HG03432 (cell line): ENCODE measurements around the gene TSPEAR.
"Not testable (repeated sequence)": the region's sequence is repeated elsewhere in the genome, so short reads cannot be mapped to it uniquely, and the experiment has no call there.

Source experiments
- ATAC-seq: cut with Tn5 transposase; IDR thresholded peaks from one replicate; pipeline ENCODE4 v1.9.1; 2021; ENCODE audit warnings: mild to moderate bottlenecking, moderate library complexity; ENCODE audit not compliant: unreplicated experiment

The TSPEAR gene

DNA sequence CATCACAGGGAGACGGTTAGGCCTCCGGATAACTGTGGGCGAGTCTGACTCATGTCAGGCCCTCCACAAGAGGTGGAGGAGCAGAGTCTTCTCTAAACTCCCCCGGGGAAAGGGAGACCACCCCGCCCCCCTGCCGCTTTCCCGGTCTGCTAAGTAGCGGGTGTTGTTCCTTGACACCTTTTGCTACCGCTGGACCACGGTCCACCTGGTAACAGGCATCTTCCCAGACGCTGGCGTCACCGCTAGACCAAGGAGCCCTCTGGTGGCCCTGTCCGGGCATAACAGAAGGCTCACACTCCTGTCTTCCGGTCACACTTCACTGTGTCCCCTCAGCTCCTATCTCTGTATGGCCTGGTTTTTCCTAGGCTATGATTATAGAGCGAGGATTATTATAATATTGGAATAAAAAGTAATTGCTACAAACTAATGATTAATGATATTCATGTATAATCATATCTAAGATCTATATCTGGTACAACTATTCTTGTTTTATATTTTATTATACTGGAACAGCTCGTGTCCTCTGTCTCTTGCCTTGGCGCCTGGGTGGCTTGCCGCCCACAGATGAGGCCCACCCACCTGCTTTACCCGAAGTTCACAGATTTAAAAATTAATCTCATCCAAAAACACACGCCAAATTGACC lies 231.7 kb downstream of the TSPEAR start:
- not testable (repeated sequence) for ATAC-seq

DNA sequence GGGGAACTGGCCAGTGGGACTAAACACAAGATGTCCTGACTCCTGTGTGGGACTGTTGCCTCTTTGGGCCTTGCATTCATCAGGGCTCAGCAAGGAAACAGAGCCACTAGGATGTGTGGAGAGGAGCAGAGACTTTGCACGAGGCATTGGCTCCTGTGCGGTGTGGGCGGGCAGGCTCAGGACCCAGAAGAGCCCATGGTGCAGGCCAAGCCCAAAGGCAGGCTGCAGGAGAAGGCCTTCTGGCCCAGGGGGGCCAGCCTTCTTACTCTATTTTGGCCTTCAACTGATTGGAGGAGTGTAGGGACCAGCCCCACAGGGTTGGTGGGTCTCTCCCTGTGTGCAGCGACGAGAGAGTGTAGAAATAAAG lies 232.6 kb downstream of the TSPEAR start:
- ATAC-seq, result no peak

DNA sequence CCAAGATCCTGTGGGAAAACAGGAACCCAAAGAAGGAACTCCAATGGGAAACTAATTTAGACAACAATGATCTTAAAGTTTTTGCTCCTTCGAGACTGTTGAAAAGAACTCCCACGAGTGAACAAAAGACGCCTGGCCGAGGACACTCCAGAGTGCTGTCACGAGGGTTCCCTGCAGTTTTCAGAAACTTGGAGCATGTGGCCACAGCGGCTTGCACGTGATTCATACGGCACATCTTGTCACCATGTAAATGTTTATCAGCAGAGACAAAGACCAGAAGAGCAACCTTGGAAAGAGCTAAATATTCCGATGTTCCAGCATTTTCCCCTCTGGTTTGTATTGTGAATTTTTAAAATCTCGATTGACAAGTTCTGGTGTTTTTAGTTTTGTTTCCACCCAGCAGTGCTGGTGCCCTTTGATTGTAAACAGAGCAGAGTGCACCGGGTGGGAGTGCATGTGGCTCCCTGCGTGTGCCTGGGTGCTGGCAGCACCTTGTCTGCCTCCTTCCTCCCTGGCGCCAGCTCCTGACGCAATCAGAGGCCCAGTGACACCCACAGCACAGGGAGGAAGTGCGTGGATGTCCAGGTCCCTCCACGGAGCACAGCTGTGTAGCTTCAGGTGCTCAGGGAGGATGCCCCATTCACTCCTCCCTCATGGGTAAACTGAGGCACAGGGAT lies 233.1 kb downstream of the TSPEAR start:
- no peak for ATAC-seq

DNA sequence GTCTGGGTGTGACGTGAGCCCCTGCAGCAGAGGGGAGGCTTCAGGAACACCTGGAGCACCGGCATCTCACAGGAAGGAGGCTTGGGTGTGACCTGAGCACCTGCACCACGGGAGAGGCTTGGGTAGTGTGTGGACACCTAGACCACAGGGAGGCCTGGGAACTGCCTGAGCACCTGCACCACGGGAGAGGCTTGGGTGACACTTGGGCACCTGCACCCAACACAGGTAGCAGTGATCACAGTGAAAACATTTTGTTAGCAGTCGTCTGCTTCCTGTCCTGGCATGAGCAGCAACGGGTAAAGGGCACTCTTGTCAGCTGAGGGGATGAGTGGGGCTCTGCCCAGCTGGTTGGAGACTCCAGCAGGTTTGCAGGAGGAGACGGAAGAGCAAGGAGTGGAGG lies 233.7 kb downstream of the TSPEAR start:
- ATAC-seq, result no peak

DNA sequence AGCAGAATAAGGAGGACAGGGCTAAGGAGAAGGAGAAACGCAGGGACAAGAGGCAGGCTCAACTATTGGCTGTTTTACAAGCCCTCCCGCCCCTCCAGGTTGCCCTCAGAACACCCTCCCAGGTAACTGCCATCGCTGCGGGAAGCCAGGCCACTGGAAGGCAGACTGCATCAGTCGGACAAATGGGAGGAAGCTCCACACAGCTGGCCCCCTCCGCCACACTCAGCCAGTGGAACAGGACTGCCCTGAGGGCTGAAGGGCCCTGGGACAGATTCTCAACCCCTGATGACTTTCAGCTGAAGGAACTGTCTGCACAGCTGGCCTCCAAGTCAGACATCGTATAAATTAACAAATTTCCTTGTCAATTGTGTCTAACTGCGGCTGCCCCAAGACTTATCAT lies 234.2 kb downstream of the TSPEAR start:
- no peak for ATAC-seq

DNA sequence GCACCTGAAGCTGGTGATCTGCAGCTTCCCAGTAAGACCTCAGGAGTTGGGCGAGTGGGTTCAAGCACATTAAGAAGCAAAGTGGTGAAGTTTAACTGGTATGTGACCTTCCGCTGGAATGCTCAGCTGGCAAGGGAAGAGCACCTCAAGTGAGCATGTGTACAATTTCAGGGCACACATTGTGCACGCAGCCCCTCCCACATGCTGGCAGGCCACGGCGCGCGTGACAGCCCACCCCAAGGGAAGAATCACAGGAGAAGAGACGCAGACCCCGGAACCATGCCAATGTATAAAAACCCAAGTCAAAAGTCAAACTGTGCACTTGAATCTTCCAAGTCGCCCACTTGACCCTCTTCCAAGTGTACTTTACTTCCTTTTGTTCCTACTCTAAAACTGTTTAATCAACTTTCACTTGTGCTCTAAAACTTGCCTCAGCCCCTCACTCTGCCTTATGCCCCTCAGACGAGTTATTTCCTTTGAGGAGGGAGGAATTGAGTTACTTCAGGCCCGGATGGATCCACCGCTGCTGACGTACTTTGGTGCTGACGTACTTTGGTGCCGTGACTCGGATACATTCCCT lies 236.0 kb downstream of the TSPEAR start:
- no peak for ATAC-seq

DNA sequence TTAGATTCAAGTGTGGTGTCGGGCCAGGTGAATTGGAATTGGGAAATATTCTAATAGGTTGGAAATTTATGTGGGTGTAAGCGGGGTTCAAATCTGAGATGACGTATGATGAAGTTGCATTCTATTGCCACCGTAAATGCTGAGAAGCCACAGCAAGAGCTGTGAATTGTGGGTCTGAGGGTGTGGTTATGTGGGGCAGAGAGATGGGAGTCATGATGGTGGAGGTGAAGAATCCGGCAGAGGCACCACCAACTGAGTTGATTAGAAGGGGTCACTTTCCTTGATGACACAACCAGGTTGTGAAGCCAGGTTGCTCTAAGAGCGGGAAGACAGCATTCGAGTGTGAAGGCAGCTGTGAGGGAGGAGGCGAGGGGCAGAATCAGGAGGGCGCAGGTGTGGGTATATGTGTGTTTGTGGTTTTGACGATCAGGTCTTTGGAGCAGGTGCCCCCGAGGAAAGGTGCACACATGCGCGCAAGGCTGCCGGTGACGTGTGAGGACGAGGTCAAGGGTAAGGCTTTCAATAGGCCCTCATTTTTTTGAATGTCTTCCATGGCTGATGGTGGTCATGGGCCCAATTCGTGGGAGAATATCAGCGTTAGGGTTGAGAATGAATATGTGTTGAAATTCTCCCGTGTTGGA lies 237.3 kb downstream of the TSPEAR start:
- ATAC-seq, result no peak

DNA sequence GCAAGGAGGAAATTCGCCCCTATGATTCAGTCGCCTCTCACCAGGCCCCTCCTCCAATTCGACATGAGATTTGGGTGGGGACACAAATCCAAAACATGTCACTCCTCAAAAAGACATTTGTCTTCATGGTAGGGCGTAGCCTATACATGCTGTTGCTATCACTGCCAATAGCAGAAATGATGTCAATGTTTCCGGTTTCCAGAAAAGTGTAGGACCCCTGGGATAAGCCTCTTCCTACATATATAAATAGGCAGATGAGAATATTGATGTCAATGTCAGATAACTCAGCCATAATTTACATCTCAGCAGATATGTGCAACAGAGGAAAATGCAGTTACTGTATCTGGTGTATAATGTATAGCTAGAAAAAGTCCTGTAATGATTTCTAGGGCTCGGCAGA lies 239.4 kb downstream of the TSPEAR start:
- ATAC-seq, result no peak

DNA sequence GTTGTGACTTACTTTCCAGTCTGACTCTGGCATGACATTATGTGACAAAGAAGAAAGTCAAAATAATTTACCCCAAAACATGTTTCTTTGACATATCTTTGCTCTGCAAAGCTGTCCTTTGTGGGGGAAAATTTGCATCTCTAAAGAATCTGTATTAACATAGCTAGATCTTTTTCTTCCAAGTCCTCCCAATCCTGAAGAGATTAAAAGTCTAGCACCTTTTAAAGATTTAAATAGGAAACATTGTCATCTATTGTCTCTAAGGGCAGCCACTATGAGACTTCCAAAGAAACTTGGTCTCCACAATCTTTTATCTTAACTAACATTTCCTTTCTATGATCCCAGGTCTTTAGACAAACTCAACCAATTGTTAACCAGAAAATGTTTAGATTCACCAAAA lies 240.0 kb downstream of the TSPEAR start:
- ATAC-seq, result no peak

DNA sequence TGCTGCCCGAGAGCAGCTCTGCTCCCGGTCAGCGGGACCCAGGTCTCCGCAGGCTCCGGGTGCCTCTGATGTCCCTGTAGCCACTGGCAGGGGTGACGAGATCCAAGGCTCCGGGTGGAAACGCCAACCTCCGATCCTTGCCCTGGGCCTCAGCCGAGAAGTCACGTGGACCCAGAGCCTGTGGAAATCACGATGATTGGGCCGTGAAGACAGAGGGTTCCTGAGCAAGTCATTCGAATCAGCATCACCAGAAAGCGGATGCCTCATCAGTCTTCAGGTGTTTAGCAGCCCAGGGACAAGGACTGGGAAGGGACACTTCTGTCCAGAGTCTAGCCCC lies 243.5 kb downstream of the TSPEAR start:
- ATAC-seq, result no peak

DNA sequence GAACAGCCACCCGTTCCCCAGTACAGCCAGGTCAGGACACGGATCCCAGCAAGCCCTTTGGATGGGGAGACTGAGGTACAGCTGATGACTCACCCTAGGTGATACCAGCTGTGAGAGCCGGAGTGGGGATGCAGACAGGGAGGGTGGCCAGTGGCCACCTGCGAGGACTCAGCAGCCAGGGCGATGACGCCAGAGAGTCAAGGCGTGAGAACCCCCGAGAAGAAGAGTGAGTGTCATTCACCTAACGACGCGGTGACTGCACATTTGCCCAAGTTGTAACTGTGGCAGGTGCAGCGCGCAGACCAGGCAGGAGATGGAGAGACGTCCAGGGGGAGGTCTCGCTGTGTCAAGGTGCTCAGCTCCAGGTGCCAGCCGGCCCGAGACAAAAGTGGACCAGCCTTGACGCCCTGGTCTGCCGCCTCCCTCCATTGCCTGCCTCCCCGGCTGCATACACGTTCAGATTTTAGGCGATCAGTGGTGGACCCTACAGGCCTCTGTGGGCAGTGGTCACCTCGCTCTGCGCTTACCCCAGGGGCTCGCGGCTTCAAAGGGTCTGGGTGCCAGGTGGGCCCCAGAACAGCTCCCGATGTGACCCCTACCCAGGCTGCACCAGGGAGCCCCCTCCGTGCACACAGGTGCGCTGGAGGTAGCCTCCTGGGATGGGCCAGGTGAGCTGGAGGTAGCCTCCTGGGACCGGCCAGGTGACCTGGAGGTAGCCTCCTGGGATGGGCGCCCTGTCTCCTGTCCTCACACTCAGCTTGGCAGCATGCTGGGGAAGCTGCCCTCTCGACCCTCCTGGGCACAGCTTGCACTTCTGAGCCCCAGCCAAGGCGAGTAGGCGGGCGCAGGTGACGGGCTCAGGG lies 244.1 kb downstream of the TSPEAR start:
- ATAC-seq, result no peak

DNA sequence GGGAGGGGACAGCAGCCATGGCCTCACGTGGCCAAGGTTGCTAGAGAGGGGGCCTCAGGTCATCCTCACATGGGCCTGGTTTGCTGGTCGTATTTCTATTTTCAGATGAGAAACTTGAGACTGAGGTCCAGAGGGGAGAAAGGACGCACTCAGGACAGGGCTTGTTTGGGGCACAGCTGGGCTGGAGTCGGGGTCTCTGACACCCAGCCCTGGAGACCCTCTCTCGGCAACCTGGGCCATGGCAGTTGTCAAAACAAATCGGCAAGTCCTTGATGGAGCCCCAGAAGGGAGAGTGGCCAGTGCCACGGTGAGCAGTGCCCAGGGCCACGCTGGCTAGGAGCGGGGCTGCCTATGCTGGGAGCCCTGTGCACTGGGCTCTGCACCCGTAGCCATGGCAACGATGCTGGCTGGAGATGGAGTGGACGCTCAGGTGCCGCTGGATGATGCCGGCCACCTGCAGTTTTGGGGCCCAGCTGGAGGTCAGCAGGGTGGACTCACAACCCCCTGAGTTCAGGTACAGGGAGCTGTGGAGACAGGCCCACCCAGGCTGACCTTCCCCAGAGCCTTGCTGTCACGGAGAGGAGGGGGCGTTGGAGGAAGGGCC lies 244.9 kb downstream of the TSPEAR start:
- no peak for ATAC-seq

DNA sequence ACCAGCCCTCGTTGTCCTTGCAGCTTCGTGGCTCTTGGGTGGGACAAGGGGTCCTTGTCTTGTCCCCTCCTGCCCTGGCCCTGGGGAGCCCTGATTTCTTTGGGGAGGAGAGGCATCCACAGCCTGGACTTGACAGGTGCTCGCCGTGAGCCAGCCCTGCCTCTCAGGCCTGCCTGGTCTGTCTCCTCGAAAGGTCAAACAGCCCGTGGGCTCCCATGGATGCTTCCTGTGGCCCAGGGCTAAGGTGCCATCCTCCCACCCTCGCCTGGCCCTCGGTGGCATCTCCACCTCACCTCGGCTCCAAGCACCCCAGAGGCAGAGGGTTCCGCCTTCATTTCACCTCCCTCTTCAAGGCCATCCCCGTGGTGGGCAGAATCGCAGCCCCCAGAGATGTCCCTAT lies 247.0 kb downstream of the TSPEAR start:
- no peak for ATAC-seq

DNA sequence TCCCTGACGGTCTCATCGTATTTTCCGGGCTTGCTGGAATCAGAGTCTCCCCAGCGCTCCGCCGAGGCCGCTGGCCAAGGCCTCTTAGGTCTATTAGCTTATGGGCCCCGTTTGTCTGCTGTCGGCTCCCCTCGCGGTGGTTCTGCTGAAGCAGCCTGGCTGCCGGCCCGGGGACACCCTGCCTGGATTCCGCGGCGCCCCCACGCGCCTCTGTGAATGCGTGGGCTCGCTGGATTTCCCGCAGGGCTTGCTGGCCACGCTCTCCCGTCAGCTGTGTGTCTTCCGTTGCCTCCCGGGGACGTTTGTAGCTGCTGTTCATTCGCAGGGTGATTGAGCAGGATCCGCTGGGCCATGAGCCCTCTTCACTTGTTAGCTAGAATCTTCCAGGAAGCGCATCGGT lies 247.6 kb downstream of the TSPEAR start:
- ATAC-seq, result no peak

DNA sequence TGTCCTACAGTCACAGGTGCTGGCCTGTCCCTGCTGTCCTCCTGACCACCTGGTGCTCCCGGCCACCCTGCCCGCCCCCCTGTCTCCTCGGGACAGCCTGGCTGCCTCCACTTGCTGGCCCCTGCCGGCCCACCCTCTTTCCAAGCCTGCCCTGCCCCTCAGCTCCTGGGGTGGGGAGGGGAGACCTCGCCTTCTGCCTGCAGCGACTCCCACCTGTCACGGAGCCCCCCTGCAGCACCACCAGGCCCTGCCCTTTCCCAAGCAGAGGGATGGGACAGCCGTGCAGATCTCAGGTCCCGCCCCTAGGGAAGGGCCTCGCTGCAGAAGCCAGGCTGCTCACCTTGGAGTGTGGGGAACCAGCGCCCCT lies 248.6 kb downstream of the TSPEAR start:
- ATAC-seq, result no peak

DNA sequence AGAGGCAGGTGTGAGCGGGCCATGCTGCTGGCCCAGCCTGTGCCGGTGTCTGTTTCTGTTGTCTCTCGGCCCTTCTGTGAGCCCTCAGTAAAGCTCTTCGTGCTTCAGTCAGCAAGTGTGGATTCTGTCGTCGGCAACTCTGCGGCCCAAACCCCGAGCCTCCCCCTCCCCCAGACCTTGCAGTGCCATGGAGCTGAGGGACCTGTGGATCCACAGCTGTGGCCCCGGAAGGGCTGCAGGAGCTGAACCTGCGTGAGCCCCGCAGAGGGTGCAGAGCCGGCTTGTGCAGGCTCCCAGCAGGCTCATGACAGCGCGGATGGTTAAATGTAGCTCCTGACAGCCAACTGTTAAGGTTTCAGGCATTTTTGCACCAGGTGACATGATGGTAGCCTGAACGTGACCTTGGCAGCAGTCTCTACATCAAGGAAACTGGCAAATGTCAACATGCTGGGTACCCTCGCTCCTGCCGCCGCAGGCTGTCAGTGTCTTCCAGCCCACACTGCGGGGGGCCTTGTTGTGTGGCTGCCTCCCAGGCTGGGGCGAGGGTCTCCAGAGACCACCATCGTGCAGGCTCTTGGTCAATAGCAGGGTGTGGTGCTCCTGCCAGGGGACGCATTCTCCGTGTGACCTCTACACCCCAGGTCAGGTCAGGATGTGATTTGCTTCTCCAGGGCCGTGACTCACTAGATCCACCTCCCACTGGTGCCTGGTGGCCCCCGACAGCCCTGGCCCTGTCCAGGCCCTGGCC lies 249.1 kb downstream of the TSPEAR start:
- ATAC-seq, result no peak

DNA sequence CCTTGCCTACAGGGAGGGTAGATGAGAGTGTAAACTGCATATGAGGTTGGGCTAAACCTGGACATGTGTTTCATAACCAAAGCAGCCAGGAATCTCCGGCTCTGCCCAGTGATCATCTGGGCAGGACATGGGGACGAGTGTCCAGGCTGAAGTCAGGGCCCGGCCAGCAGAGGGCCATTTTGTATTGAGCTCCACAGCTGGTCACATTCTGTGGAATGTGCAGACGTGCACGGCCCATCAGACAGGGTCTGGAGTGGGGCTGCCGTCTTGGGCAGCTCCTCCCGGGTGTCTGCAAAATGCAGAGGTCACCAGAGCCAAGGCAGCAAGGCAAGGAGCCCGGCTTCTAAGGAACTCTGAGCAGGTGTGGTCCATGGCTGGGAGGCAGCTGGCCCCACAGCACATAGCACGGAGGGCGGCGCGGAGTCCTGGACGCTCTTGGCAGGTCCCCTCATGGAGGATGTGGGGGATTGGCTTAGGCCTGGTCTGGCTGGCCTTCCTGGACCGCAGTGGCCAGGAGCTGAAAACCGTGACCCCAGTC lies 249.8 kb downstream of the TSPEAR start:
- ATAC-seq, result no peak

DNA sequence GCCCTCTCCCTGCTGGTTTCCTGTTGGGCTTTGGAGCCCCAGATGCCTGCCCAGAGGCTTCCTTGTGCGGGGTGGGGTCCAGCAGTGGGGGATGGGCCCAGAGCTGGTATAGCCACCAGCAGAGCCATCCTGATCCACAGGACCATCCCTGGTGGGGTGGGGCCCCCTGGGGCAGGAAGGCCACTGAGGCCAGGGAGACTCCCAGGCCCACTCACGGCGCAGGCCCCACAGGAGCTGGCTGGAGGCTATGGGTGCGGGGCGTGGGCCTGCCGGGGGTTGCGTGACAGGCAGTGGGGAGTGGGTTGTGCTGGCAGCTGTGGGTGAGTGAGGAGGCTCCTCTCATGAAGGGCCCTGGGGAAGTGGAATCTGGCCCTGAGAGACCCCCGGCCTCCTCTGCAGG lies 250.4 kb downstream of the TSPEAR start:
- no peak for ATAC-seq

DNA sequence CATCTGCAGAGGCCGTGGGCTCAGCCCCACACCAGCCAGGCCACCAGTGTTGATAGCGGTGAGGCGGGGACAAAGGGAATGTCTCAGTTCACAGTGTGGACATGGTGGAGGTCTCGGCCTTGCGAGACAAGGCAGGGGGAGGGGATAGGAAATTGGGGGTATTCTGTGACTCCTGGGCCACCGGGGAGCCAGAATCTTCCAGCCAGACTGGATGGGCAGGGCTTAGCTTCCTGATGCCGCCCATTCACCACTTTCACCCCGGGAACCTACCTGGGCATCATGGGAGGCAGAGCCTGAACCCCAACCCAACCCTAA lies 251.0 kb downstream of the TSPEAR start:
- ATAC-seq, result no peak

DNA sequence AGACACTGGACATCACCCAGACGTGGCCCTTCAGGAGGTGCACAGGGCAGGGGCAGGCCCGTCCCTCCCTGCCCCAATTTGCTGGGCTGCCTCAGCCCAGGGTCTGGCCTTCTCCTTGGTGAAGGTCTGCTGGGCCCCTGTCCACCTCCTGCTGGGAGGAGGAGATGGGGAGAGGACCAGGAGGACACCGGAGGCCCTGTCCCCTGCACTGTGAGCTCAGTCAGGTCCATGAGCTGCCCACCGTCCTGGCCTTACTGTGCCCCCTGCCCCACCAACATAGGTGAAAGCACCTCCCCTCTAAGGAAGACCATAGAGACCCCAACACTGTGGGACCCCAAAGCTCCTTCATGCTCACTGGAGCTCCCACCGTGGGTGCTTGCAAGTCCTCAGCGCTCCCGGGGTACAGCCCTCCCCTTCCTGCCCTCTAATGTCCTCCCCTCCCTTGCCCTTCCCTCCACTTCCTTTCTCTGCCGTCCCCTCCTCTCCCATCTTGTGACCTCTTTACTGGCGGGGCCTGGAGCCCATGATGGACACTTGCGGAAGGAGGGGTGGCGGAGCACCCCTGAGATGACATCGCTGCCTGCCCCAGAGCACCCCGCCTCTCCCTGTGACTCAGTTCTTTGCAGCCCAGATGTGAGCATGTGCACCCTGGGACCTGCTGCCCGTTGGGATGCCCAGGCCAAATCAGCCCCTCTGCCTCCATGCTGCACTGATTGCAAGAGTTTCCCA lies 251.5 kb downstream of the TSPEAR start:
- ATAC-seq, result no peak
